Measurements from ENCODE around the gene BCL7B. TPM values are rescaled to one million over a fixed set of nuclear protein-coding genes. Genes with fewer than 3 reads are reported as not detected.

BCL7B gene
- total and polyA plus RNA-seq, 2 experiments from 2014 or later: 17.0 to 18.2 TPM

GRCh38 chr7:73573791-73574190 lies 16.3 kb upstream of the BCL7B start:
- Histone ChIP-seq H4K20me1 (replicated peaks; ENCODE audit: insufficient read depth) (peaks cover 13% of the 10 kb centered on the region), H3F3A (replicated peaks; ENCODE audit: low read depth) (no peaks in the 10 kb centered on the region), H3K4me1 (ENCODE audit: insufficient read depth) (no peaks in the 10 kb centered on the region), H3K9me2 (ENCODE audit: insufficient read depth) (no peaks in the 10 kb centered on the region), H3K27ac (ENCODE audit: low read depth) (no peak overlapping the region), H3K79me2 (replicated peaks; ENCODE audit: insufficient read depth) (peaks cover 9% of the 10 kb centered on the region), H3K27me3 (ENCODE audit: insufficient read depth) (peaks cover 10% of the 10 kb centered on the region), H3K4me2 (no peak overlapping the region), H3K36me3 (ENCODE audit: insufficient read depth) (no peaks in the 10 kb centered on the region; the same call in 1 of the 2 replicates), H3K4me3 (no peak overlapping the region), H2AFZ (no peak overlapping the region)
- H3K36me3 Mint-ChIP-seq (ENCODE audit: low read depth): peaks cover 53% of the 10 kb centered on the region
- H3K27ac Mint-ChIP-seq: no peak overlapping the region
- no peak for ATAC-seq
- no peaks in the 10 kb centered on the region for H3K9me3 Mint-ChIP-seq
- H3K27me3 Mint-ChIP-seq (ENCODE audit: insufficient read depth, low read depth, poor library complexity): peaks cover 10% of the 10 kb centered on the region
- no peak for DNase-seq (ENCODE audit: low spot score)
- peaks cover 3% of the 10 kb centered on the region; the same call in 2 of the 3 replicates for H3K4me1 Mint-ChIP-seq
- no peak overlapping the region for H3K4me3 Mint-ChIP-seq
- TF ChIP-seq POLR2AphosphoS5 (IDR thresholded peaks at IDR 0.05; ENCODE audit: low read depth) (no peak), ZNF114 (CRISPR knock-in tag; IDR thresholded peaks at IDR 0.05) (no peak), ZNF331 (CRISPR knock-in tag; IDR thresholded peaks at IDR 0.05; ENCODE audit: low read depth) (no peak), CTCF (conservative IDR thresholded peaks at IDR 0.05; ENCODE audit: low read depth in 2 of 2) (no peak), EZH2phosphoT487 (IDR thresholded peaks at IDR 0.05; ENCODE audit: unreplicated experiment) (no peak), STAT1 (IDR thresholded peaks at IDR 0.05; ENCODE audit: unreplicated experiment) (no peak), ETS1 (IDR thresholded peaks at IDR 0.05) (no peak), REST (IDR thresholded peaks at IDR 0.05; ENCODE audit: unreplicated experiment) (no peak), EZH2 (IDR thresholded peaks at IDR 0.05; ENCODE audit: low read depth, unreplicated experiment) (no peak), JUNB (IDR thresholded peaks at IDR 0.05; ENCODE audit: unreplicated experiment) (no peak), NANOG (IDR thresholded peaks at IDR 0.05; ENCODE audit: borderline replicate concordance) (no peak), CREB1 (CRISPR knock-in tag; IDR thresholded peaks at IDR 0.05; ENCODE audit: low read depth) (no peak), ZNF462 (CRISPR knock-in tag; IDR thresholded peaks at IDR 0.05) (no peak)
